ENCODE measurements around the gene PHF21B.

GRCh38 chr22:44991218-44991617, 18.6 kb downstream of the PHF21B start:
- no peak for TF ChIP-seq ZNF670 (tag by site-specific recombination; IDR thresholded peaks at IDR 0.05; ENCODE audit: low read depth)
- no peak for TF ChIP-seq ZNF473 (tag by site-specific recombination; IDR thresholded peaks at IDR 0.05)
- no peak for TF ChIP-seq ZNF274 (IDR thresholded peaks at IDR 0.05; ENCODE audit: low read length)
- no peak for TF ChIP-seq ZNF274 (tag by site-specific recombination; IDR thresholded peaks at IDR 0.05; ENCODE audit: borderline replicate concordance)
- TF ChIP-seq, protein P1, sequence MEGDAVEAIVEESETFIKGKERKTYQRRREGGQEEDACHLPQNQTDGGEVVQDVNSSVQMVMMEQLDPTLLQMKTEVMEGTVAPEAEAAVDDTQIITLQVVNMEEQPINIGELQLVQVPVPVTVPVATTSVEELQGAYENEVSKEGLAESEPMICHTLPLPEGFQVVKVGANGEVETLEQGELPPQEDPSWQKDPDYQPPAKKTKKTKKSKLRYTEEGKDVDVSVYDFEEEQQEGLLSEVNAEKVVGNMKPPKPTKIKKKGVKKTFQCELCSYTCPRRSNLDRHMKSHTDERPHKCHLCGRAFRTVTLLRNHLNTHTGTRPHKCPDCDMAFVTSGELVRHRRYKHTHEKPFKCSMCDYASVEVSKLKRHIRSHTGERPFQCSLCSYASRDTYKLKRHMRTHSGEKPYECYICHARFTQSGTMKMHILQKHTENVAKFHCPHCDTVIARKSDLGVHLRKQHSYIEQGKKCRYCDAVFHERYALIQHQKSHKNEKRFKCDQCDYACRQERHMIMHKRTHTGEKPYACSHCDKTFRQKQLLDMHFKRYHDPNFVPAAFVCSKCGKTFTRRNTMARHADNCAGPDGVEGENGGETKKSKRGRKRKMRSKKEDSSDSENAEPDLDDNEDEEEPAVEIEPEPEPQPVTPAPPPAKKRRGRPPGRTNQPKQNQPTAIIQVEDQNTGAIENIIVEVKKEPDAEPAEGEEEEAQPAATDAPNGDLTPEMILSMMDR (tag by site-specific recombination; IDR thresholded peaks at IDR 0.05): no peak
- no peak for TF ChIP-seq KLF9 (tag by site-specific recombination; IDR thresholded peaks at IDR 0.05; ENCODE audit: low read depth)
- TF ChIP-seq ZFP3 (tag by site-specific recombination; IDR thresholded peaks at IDR 0.05; ENCODE audit: low read depth): no peak
- TF ChIP-seq, protein P2, sequence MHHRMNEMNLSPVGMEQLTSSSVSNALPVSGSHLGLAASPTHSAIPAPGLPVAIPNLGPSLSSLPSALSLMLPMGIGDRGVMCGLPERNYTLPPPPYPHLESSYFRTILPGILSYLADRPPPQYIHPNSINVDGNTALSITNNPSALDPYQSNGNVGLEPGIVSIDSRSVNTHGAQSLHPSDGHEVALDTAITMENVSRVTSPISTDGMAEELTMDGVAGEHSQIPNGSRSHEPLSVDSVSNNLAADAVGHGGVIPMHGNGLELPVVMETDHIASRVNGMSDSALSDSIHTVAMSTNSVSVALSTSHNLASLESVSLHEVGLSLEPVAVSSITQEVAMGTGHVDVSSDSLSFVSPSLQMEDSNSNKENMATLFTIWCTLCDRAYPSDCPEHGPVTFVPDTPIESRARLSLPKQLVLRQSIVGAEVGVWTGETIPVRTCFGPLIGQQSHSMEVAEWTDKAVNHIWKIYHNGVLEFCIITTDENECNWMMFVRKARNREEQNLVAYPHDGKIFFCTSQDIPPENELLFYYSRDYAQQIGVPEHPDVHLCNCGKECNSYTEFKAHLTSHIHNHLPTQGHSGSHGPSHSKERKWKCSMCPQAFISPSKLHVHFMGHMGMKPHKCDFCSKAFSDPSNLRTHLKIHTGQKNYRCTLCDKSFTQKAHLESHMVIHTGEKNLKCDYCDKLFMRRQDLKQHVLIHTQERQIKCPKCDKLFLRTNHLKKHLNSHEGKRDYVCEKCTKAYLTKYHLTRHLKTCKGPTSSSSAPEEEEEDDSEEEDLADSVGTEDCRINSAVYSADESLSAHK (tag by site-specific recombination; IDR thresholded peaks at IDR 0.05): no peak
- no peak for TF ChIP-seq ZNF10 (tag by site-specific recombination; IDR thresholded peaks at IDR 0.05)
- TF ChIP-seq ZFP69B (tag by site-specific recombination; IDR thresholded peaks at IDR 0.05): no peak
- TF ChIP-seq ZXDB (tag by site-specific recombination; IDR thresholded peaks at IDR 0.05): no peak

All from HEK293 (cell line).